HG02973 (cell line): Measurements from ENCODE around the gene TPM1.

Source experiments
- ATAC-seq: cut with Tn5 transposase; IDR thresholded peaks from one replicate; pipeline ENCODE4 v1.9.1; 2021; ENCODE audit warnings: moderate library complexity; ENCODE audit not compliant: unreplicated experiment

The TPM1 gene

GRCh38 chr15:63040509-63040908 lies 2.0 kb upstream of the TPM1 start:
- ATAC-seq, result no peak

- no peak for ATAC-seq
Measured at GRCh38 chr15:63040954-63041353, 1.6 kb upstream of the TPM1 start.

- ATAC-seq, result no peak
Measured at GRCh38 chr15:63041402-63041973, 1.1 kb upstream of the TPM1 start.

GRCh38 chr15:63042877-63043334 lies 359 bp downstream of the TPM1 start:
- ATAC-seq, result no peak

GRCh38 chr15:63043335-63044076 lies 959 bp downstream of the TPM1 start:
- ATAC-seq, result no peak

- no peak for ATAC-seq
Measured at GRCh38 chr15:63044077-63044644, 1.6 kb downstream of the TPM1 start.

- no peak for ATAC-seq
Measured at GRCh38 chr15:63044645-63045464, 2.3 kb downstream of the TPM1 start.

- no peak for ATAC-seq
Measured at GRCh38 chr15:63045465-63045840, 2.9 kb downstream of the TPM1 start.

GRCh38 chr15:63045879-63046278 lies 3.3 kb downstream of the TPM1 start:
- no peak for ATAC-seq

- ATAC-seq, result no peak
Measured at GRCh38 chr15:63046917-63047760, 4.6 kb downstream of the TPM1 start.

GRCh38 chr15:63047792-63048114 lies 5.2 kb downstream of the TPM1 start:
- no peak for ATAC-seq

- peak; percentile 81 for ATAC-seq
Measured at GRCh38 chr15:63048115-63048775, 5.7 kb downstream of the TPM1 start.

- peak; percentile 33 for ATAC-seq
Measured at GRCh38 chr15:63048776-63049665, 6.5 kb downstream of the TPM1 start.

- ATAC-seq, result no peak
Measured at GRCh38 chr15:63049783-63050371, 7.3 kb downstream of the TPM1 start.

GRCh38 chr15:63050731-63051155 lies 8.2 kb downstream of the TPM1 start:
- no peak for ATAC-seq

GRCh38 chr15:63051156-63052066 lies 8.9 kb downstream of the TPM1 start:
- ATAC-seq, result no peak

GRCh38 chr15:63052077-63052841 lies 9.7 kb downstream of the TPM1 start:
- ATAC-seq, result no peak
